Activated T-cell treated with anti-CD3 and anti-CD28 coated beads, Interleukin-2, amount 50 U/mL, for 72 hours (primary cell): ENCODE measurements around the gene C22orf39. TPM values are rescaled to one million over a fixed set of nuclear protein-coding genes. Genes with fewer than 3 reads are reported as not detected.
"Not testable (repeated sequence)": the region's sequence is repeated elsewhere in the genome, so short reads cannot be mapped to it uniquely, and the experiment has no call there.

Experiments
- ATAC-seq, 2 donors: fragments of 150-1000 bp; cut with Tn5 transposase; replicated peaks in 1 of 2; 2 replicates each; pipeline ENCODE4 v1.10.0; 2021; ENCODE audit warnings: moderate library complexity in 2 of 2, mild to moderate bottlenecking in 1 of 2
- DNase-seq, 2 donors: peaks; one replicate each; pipeline ENCODE4 v3.0.0; 2021 to 2022; ENCODE audit warnings: mixed read lengths in 1 of 2
- H3K27ac Mint-ChIP-seq: one replicate; pipeline ENCODE4 v1.8.0; 2022; ENCODE audit warnings: mild to moderate bottlenecking, moderate library complexity, mixed read lengths
- H3K27me3 Mint-ChIP-seq: one replicate; pipeline ENCODE4 v1.8.0; 2022; ENCODE audit warnings: low read depth, mixed read lengths
- H3K36me3 Mint-ChIP-seq, 2 donors: one replicate each; pipeline ENCODE4 v1.8.0; 2022; ENCODE audit warnings: mixed read lengths in 2 of 2, mild to moderate bottlenecking in 1 of 2; ENCODE audit not compliant: insufficient read depth in 2 of 2
- H3K4me1 Mint-ChIP-seq: one replicate; pipeline ENCODE4 v1.8.0; 2022; ENCODE audit warnings: low read depth, mixed read lengths
- H3K4me3 Mint-ChIP-seq, 2 donors: one replicate each; pipeline ENCODE4 v1.8.0; 2022; ENCODE audit warnings: mild to moderate bottlenecking in 2 of 2, mixed read lengths in 2 of 2, moderate library complexity in 2 of 2
- H3K9me3 Mint-ChIP-seq, 2 donors: one replicate each; pipeline ENCODE4 v1.8.0; 2022; ENCODE audit warnings: mixed read lengths in 2 of 2
- total RNA-seq, 2 donors: library from RNA; stranded (reverse); gene quantifications; one replicate each; pipeline ENCODE4 v1.2.3, GENCODE V29; 2022

The C22orf39 gene
- total RNA-seq, 2 donors from 2014 or later: 34.3 to 40.6 TPM

DNA sequence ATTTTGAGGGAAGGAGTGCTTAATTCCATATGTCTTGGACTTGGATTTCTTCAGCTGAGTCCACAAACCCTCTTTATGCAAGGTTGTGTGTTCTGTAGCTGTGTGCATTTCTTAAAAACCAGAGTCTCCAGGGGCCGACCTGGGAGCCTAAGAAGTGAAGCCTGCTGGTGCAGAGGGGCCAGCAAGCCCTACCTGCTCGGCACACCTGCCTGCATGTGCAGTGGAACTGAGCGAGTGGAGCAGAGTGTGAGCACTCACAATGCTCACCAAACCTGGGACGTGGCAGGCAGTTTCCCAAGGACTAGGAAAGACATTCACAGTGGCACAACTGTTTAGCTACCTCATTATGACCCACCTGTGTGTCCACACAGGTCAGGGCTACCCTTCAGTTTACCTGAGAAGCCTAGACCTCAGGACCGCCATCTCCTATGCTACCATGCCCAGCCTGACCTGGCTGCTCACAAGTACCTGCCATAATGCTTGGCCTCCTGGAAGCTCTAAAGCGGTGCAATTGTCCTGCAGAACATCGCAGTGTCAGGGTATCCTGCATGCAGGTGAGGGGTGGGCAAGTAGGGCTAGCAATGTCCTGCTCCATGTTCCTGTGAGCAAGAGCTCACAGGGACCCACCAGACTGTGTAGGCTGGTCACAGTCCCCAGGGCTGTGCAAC lies 3.8 kb downstream of the C22orf39 start:
- Mint-ChIP-seq H3K4me1 (peaks cover 45% of the 10 kb centered on the region), H3K36me3 (peaks cover 6 to 7% of the 10 kb centered on the region in 2 donors)

DNA sequence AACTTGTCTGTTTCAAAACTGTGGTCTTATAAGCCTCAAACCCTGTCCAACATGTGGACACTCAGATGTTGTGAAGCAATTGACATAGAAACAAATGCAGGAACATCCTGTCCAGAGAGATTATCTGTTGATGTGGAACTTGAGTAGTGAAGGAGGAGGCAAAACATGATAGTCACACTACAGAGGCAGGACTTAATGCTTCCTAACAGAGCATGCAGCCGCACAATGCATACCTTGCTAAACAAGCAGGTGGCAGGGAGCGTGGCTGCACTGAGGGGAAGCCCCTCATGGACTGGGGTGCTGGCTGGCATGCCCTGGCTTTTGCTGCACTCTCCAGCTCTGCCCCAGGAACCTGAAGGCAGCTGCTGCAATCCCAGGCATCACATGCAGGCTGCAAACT lies 5.3 kb downstream of the C22orf39 start:
- no peaks in the 10 kb centered on the region for H3K9me3 Mint-ChIP-seq
- ATAC-seq: no peak
- peak overlapping the region; percentile 82 for H3K27ac Mint-ChIP-seq
- H3K27me3 Mint-ChIP-seq: no peaks in the 10 kb centered on the region
- DNase-seq: no peak
- peaks cover 36% of the 10 kb centered on the region for H3K4me1 Mint-ChIP-seq
- no peak overlapping the region for H3K4me3 Mint-ChIP-seq
- H3K36me3 Mint-ChIP-seq: peaks cover 4 to 7% of the 10 kb centered on the region in 2 donors

More for the DNA sequence above, 3.8 kb downstream of the C22orf39 start:
- Mint-ChIP-seq H3K27ac (no peak overlapping the region), H3K9me3 (no peaks in the 10 kb centered on the region), H3K27me3 (no peaks in the 10 kb centered on the region), H3K4me3 (no peak overlapping the region)
- no peak for ATAC-seq
- DNase-seq: no peak

DNA sequence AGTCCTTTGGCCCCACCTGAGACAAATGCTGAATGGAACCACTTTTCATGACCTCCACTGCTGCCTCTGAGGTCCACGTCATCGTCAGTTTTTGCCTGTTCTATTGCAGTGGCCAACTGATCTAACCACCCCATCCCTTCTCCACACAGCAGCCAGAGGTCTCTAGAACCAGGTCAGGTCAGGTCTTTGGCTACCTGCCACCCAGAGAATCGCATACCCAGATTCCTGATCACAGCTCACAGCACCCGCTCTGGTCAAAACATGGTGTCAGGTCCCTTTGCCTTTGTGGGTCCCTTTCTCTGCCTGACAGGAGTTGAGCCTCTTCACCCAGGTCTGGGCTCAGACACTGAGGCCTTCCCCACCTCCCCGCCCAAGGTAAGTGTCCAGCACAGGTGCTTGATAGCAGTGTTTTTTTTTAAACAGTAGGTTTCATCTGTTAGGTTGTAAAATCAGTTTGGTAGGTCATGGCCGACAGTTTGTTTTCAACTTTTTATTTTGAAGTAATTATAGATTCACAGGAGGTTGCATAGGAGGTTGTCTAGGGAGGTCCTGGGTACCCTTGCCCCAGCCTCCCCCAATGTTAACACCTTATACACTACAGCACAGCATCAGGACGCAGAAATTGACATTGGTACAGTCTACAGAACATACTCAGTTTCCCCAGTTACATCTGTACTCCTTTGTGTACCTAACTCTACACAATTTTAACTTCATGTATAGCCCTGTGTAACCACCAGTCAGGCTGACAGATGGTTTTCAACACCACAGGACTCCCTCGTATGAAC lies 6.9 kb downstream of the C22orf39 start:
- Mint-ChIP-seq H3K36me3 (peaks cover 1 to 5% of the 10 kb centered on the region in 2 donors), H3K27ac (peak overlapping the region; percentile 40), H3K4me1 (peaks cover 24% of the 10 kb centered on the region), H3K9me3 (no peaks in the 10 kb centered on the region), H3K27me3 (no peaks in the 10 kb centered on the region), H3K4me3 (no peak overlapping the region)
- DNase-seq (no peak), ATAC-seq (no peak)

DNA sequence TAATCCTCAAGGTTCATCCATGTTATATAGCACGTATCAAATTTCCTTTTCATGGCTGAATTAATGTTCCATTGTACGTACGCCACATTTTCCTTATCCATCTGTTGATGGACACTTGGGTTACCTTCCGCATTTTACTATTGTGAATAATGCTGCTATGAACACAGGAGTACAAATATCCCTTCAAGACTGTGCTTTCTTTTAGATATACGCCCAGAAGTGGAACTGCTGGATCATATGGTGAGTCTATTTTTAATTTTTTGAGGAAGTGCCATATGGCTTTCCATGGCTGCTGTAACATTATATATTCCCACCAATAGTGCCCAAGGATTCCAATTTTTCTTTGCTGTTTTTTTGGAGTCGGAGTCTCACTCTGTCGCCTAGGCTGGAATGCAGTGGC lies 9.2 kb downstream of the C22orf39 start:
- H3K27me3 Mint-ChIP-seq: no peaks in the 10 kb centered on the region
- no peak for ATAC-seq
- no peak overlapping the region for H3K4me3 Mint-ChIP-seq
- peaks cover 1 to 7% of the 10 kb centered on the region in 2 donors for H3K36me3 Mint-ChIP-seq
- no peak for DNase-seq
- H3K4me1 Mint-ChIP-seq: peaks cover 22% of the 10 kb centered on the region
- H3K9me3 Mint-ChIP-seq: no peaks in the 10 kb centered on the region
- peak overlapping the region; percentile 4 for H3K27ac Mint-ChIP-seq

DNA sequence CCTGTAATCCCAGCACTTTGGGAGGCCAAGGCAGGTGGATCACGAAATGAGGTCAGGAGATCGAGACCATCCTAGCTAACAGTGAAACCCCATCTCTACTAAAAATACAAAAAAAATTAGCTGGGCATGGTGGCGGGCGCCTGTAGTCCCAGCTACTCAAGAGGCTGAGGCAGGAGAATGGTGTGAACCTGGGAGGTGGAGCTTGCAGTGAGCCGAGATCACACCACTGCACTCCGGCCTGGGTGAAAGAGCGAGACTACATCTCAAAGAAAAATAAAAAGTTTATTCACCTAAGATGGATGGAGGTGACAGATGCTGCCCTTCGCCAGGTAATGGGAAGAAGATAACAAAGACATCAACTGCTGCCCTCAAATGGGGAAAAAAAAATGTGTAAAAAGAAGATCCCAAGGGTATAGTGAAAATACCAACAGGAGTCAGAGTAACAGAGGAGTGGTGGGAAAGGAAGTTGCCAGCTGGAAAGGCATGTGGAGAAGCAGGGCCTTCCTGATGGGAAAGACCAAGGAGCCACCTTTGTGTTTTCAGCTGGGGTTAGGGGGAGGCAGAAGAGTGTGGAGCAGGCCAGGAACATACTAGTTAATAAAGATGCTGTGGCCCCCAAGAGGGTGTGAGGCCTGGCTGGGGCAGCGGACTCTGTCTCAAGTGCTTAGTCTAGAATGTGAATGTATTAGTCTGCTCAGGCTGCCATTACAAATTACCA lies 10.9 kb downstream of the C22orf39 start:
- H3K36me3 Mint-ChIP-seq, ATAC-seq: not testable (repeated sequence)
- H3K27ac Mint-ChIP-seq: peak overlapping the region; percentile 55

DNA sequence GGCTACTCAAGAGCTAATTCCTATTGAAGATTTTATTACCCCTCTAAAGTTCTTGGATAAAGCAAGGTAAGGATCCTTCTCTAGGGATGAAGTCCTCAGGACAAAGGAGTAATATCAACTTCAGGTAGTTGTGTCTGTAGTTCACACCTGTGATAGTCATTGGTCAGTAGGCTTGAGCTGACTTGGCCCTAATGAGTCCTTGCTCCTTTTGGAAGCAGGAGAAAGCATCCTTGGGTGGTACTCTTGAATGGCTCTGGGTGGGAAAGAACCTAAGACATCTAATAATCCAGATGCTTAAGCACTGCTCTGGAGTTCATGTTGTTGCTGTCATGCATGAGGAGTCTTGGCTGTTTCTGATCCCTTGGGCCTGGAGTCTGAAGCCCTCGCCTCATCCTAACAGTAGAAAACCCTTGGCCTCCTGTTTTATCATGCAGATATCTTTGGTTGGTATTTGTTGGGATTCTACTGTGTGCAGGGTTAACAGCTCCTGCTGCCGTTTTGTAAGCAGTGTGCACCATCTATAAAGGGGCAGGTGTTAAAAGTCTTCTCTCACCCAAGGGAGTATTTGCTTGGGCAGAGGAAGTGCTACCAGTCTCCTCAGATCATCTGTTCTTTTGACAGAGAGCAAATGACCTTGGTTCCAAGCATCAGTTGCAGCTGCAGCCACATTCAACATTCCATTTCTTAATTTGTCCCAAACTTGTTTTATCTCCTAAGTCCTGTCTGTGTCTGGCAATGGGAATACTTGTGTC lies 12.5 kb downstream of the C22orf39 start:
- ATAC-seq (no peak), DNase-seq (no peak)
- peaks cover 33% of the 10 kb centered on the region for H3K4me1 Mint-ChIP-seq
- peak overlapping the region; percentile 85 for H3K27ac Mint-ChIP-seq
- H3K4me3 Mint-ChIP-seq: peak overlapping the region in 1 of 2 donors; percentile 91
- H3K36me3 Mint-ChIP-seq: peaks cover 3 to 5% of the 10 kb centered on the region in 2 donors
- H3K9me3 Mint-ChIP-seq: no peaks in the 10 kb centered on the region
- H3K27me3 Mint-ChIP-seq: no peaks in the 10 kb centered on the region

More for the DNA sequence above, 10.9 kb downstream of the C22orf39 start:
- H3K27me3 Mint-ChIP-seq, H3K4me3 Mint-ChIP-seq, DNase-seq, H3K9me3 Mint-ChIP-seq: not testable (repeated sequence)
- H3K4me1 Mint-ChIP-seq: peaks cover 25% of the 10 kb centered on the region

DNA sequence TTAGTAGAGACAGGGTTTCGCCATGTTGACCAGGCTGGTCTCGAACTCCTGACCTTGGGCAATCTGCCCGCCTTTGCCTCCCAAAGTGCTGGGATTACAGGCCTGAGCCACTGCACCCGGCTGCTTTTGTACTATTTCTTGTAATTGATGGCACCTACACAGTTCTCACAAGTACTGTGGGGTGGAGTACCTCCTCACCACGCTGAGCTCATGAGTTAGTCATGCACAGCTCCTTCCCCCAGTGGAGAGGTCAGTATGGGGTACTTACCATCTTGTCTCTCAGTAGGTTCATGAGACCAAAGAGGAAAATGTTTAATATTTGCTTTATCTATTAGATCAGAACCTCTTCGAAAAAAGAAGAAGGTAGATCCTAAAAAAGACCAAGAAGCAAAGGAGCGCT lies 13.1 kb downstream of the C22orf39 start:
- Mint-ChIP-seq H3K27me3 (no peaks in the 10 kb centered on the region), H3K4me1 (peaks cover 39% of the 10 kb centered on the region), H3K9me3 (no peaks in the 10 kb centered on the region), H3K36me3 (peaks cover 3 to 7% of the 10 kb centered on the region in 2 donors), H3K4me3 (peak overlapping the region; percentile 91 to 93), H3K27ac (peak overlapping the region; percentile 85)
- DNase-seq (peak in 1 of 2 donors; percentile 21), ATAC-seq (no peak)

DNA sequence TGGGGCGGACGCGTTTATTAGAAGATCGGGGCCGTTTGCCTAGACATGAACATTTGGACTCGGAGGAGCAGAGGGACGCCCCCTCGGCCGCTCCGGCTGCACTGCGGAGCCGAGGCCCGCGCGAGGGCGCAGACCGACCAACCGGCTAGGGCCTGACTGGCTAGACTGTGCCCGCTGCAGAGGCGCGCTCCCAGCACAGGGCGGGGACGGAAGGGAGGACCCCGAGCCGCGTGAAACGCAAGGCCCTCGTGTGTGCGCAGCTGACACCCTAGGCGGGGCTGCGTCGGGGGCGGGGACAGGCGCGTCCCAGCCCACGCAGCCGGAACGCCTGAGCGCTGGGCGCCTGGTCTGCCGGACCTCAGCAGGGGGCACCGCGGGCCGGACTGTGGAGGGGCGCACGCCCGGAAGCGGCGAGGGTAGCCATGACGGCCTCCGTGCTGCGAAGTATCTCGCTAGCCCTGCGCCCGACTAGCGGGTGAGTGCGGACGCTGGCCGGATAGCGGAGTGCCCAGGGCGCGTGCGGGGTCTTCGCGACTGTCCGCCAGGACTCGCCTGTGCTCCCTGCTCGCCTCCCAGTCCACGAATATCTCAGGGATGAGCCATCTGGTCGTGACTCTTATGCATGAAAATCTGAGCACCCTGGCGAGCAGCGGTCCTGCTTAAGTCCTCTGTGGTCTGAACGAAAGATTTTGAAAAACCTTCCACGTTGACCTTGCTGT lies 15.2 kb downstream of the C22orf39 start, which contains the start of gene MRPL40:
Gene MRPL40 (plus strand): TSS at position 413 of the 719 bp plus-strand sequence. CDS start 10 bp downstream, at position 423.
- Mint-ChIP-seq H3K4me3 (peak within 1 kb of the TSS; percentile 91 to 93), H3K27me3 (no peaks in the 10 kb centered on the region), H3K4me1 (peaks cover 56% of the 10 kb centered on the region), H3K9me3 (no peaks in the 10 kb centered on the region), H3K36me3 (peaks cover 2 to 7% of the 10 kb centered on the region in 2 donors), H3K27ac (peak within 1 kb of the TSS; percentile 96)
- DNase-seq: peak; percentile 94 to 95
- peak; percentile 89 to 92 for ATAC-seq

DNA sequence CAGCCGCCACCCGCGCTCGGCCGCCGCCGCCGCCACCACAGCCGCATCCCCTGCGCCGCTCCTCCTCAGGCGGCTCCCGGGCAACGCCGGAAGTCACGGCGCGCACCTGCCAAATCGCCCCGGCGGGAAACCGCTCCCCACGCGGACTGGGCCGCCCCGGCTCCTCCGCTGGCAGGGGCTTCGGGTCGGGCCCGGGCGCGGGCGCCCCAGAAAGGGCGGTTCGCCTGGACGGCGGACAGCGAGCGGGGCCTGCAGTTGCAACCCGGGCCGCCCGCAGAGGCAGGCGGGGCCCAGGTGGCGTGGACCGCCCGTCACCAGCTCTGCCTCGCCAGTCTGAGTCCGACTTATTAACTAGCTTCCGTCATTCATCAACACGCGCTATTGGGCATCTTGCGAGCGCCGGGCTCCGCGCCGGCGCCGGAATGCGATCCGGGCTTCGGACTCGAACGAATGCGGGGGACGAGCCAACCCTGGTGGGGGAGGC lies 15.8 kb downstream of the C22orf39 start, which contains the start of gene HIRA:
Gene HIRA (minus strand): TSS at position 85 of the 484 bp plus-strand sequence. CDS start 257 bp downstream, outside the sequence.
- Mint-ChIP-seq H3K27ac (peak within 1 kb of the TSS; percentile 96), H3K27me3 (no peaks in the 10 kb centered on the region), H3K4me3 (peak within 1 kb of the TSS; percentile 91 to 93), H3K4me1 (peaks cover 62% of the 10 kb centered on the region), H3K9me3 (no peaks in the 10 kb centered on the region), H3K36me3 (peaks cover 5 to 11% of the 10 kb centered on the region in 2 donors)
- ATAC-seq (peak; percentile 67 to 69), DNase-seq (peak; percentile 88 to 93)

DNA sequence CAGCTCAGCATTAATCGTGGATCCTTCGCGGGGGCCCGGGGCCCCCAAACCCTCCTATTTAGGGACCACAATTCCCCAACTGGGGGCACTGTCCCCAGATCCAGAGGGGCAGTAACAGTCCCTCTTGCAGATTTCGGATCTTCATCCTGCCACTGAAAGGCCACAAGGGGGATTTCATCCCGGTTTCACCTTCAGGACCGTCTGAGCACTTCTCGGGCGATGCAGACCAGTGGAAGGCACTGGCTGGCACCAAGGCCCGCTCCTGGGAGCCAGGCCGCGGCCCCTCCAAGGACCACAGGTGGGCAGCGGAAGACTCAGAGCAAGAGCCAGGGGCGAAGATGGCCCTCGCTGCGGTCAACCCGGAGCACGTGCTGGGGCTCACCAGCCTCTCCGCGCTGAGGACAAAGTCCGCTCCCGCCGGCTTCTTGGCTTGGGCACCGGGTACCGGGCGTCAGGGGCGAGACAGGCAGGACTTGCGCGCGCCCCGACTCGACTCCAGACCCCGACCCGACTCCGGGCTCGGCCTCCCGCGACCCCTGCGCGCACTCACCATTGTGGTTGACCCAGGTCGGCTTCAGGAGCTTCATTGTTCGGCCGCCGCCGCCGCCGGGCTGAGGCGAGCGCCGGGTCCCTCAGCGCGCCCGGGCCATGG lies 16.5 kb downstream of the C22orf39 start:
- ATAC-seq: no peak
- Mint-ChIP-seq H3K27ac (peak overlapping the region; percentile 74), H3K4me3 (peak overlapping the region; percentile 91 to 93), H3K9me3 (no peaks in the 10 kb centered on the region), H3K27me3 (no peaks in the 10 kb centered on the region), H3K4me1 (peaks cover 69% of the 10 kb centered on the region), H3K36me3 (peaks cover 5 to 14% of the 10 kb centered on the region in 2 donors)
- DNase-seq: peak; percentile 39 to 50
